ENCODE results near the gene CHAF1A.
A peak's percentile ranks its signal among the peaks of the same experiment; 100 is the strongest.

CHAF1A gene

GRCh38 chr19:4365791-4366665 lies 36.4 kb upstream of the CHAF1A start:
- FAIRE-seq: no peak
- no peak for DNase-seq (ENCODE audit: insufficient read length, low spot score)
- TF ChIP-seq TAF1 (IDR thresholded peaks at IDR 0.05; ENCODE audit: low read depth, low read length) (no peak), SPI1 (IDR thresholded peaks at IDR 0.05; ENCODE audit: low read depth, low read length) (no peak), POLR2A (IDR thresholded peaks at IDR 0.05; ENCODE audit: low read depth, low read length) (no peak), POU2F2 (IDR thresholded peaks at IDR 0.05; ENCODE audit: low read depth, low read length) (no peak), POLR2AphosphoS5 (IDR thresholded peaks at IDR 0.05; ENCODE audit: low read depth, low read length) (no peak), PAX5 (IDR thresholded peaks at IDR 0.05; ENCODE audit: insufficient read depth, low read length, severe bottlenecking) (no peak)

- no peak for DNase-seq (ENCODE audit: insufficient read length, low spot score)
- TF ChIP-seq POLR2AphosphoS5 (IDR thresholded peaks at IDR 0.05; ENCODE audit: low read depth, low read length) (no peak), POU2F2 (IDR thresholded peaks at IDR 0.05; ENCODE audit: low read depth, low read length) (no peak), TAF1 (IDR thresholded peaks at IDR 0.05; ENCODE audit: low read depth, low read length) (no peak), POLR2A (IDR thresholded peaks at IDR 0.05; ENCODE audit: low read depth, low read length) (no peak), PAX5 (IDR thresholded peaks at IDR 0.05; ENCODE audit: insufficient read depth, low read length, severe bottlenecking) (no peak), SPI1 (IDR thresholded peaks at IDR 0.05; ENCODE audit: low read depth, low read length) (no peak)
- no peak for FAIRE-seq
These were observed 35.6 kb upstream of the CHAF1A start for GRCh38 chr19:4366666-4367335.

GRCh38 chr19:4367336-4367723 lies 35.1 kb upstream of the CHAF1A start:
- DNase-seq (ENCODE audit: insufficient read length, low spot score) (no peak), FAIRE-seq (no peak)
- TF ChIP-seq POU2F2 (IDR thresholded peaks at IDR 0.05; ENCODE audit: low read depth, low read length): no peak
- no peak for TF ChIP-seq PAX5 (IDR thresholded peaks at IDR 0.05; ENCODE audit: insufficient read depth, low read length, severe bottlenecking)
- no peak for TF ChIP-seq POLR2AphosphoS5 (IDR thresholded peaks at IDR 0.05; ENCODE audit: low read depth, low read length)
- TF ChIP-seq SPI1 (IDR thresholded peaks at IDR 0.05; ENCODE audit: low read depth, low read length): no peak
- no peak for TF ChIP-seq TAF1 (IDR thresholded peaks at IDR 0.05; ENCODE audit: low read depth, low read length)

- no peak for DNase-seq (ENCODE audit: insufficient read length, low spot score)
- no peak for TF ChIP-seq POLR2A (IDR thresholded peaks at IDR 0.05; ENCODE audit: low read depth, low read length)
- TF ChIP-seq POU2F2 (IDR thresholded peaks at IDR 0.05; ENCODE audit: low read depth, low read length): no peak
- TF ChIP-seq SPI1 (IDR thresholded peaks at IDR 0.05; ENCODE audit: low read depth, low read length): no peak
- TF ChIP-seq TAF1 (IDR thresholded peaks at IDR 0.05; ENCODE audit: low read depth, low read length): no peak
- TF ChIP-seq POLR2AphosphoS5 (IDR thresholded peaks at IDR 0.05; ENCODE audit: low read depth, low read length): no peak
- TF ChIP-seq PAX5 (IDR thresholded peaks at IDR 0.05; ENCODE audit: insufficient read depth, low read length, severe bottlenecking): no peak
- no peak for FAIRE-seq
These were observed 34.7 kb upstream of the CHAF1A start for GRCh38 chr19:4367781-4368127.

- TF ChIP-seq SPI1 (IDR thresholded peaks at IDR 0.05; ENCODE audit: low read depth, low read length): peak; percentile 81
- peak; percentile 28; the same call in 1 of the 2 replicates for TF ChIP-seq POLR2AphosphoS5 (IDR thresholded peaks at IDR 0.05; ENCODE audit: low read depth, low read length)
- no peak for TF ChIP-seq TAF1 (IDR thresholded peaks at IDR 0.05; ENCODE audit: low read depth, low read length)
- TF ChIP-seq PAX5 (IDR thresholded peaks at IDR 0.05; ENCODE audit: insufficient read depth, low read length, severe bottlenecking): no peak
- 0 out of 2 replicates have a peak, but pooled peaks have one; percentile 36 for TF ChIP-seq POU2F2 (IDR thresholded peaks at IDR 0.05; ENCODE audit: low read depth, low read length)
- peak; percentile 87 for FAIRE-seq
- no peak for DNase-seq (ENCODE audit: insufficient read length, low spot score)
These were observed 34.2 kb upstream of the CHAF1A start for GRCh38 chr19:4368128-4368820.

- FAIRE-seq (no peak), DNase-seq (ENCODE audit: insufficient read length, low spot score) (peak; percentile 65)
- no peak for TF ChIP-seq TAF1 (IDR thresholded peaks at IDR 0.05; ENCODE audit: low read depth, low read length)
- peak; percentile 66 for TF ChIP-seq SPI1 (IDR thresholded peaks at IDR 0.05; ENCODE audit: low read depth, low read length)
- TF ChIP-seq POLR2AphosphoS5 (IDR thresholded peaks at IDR 0.05; ENCODE audit: low read depth, low read length): 0 out of 2 replicates have a peak, but pooled peaks have one; percentile 26
- TF ChIP-seq PAX5 (IDR thresholded peaks at IDR 0.05; ENCODE audit: insufficient read depth, low read length, severe bottlenecking): peak; percentile 54
- TF ChIP-seq POU2F2 (IDR thresholded peaks at IDR 0.05; ENCODE audit: low read depth, low read length): peak; percentile 62; the same call in 1 of the 2 replicates
- no peak for TF ChIP-seq POLR2A (IDR thresholded peaks at IDR 0.05; ENCODE audit: low read depth, low read length)
These were observed 33.1 kb upstream of the CHAF1A start for GRCh38 chr19:4369109-4369887.

GRCh38 chr19:4369888-4370260 lies 32.6 kb upstream of the CHAF1A start:
- TF ChIP-seq POLR2A (IDR thresholded peaks at IDR 0.05; ENCODE audit: low read depth, low read length) (no peak), TAF1 (IDR thresholded peaks at IDR 0.05; ENCODE audit: low read depth, low read length) (no peak), POLR2AphosphoS5 (IDR thresholded peaks at IDR 0.05; ENCODE audit: low read depth, low read length) (0 out of 2 replicates have a peak, but pooled peaks have one; percentile 5), PAX5 (IDR thresholded peaks at IDR 0.05; ENCODE audit: insufficient read depth, low read length, severe bottlenecking) (peak; percentile 31), SPI1 (IDR thresholded peaks at IDR 0.05; ENCODE audit: low read depth, low read length) (no peak)
- DNase-seq (ENCODE audit: insufficient read length, low spot score) (peak; percentile 66), FAIRE-seq (peak; percentile 97)

- FAIRE-seq (no peak), DNase-seq (ENCODE audit: insufficient read length, low spot score) (no peak)
- TF ChIP-seq SPI1 (IDR thresholded peaks at IDR 0.05; ENCODE audit: low read depth, low read length) (no peak), POLR2AphosphoS5 (IDR thresholded peaks at IDR 0.05; ENCODE audit: low read depth, low read length) (no peak), TAF1 (IDR thresholded peaks at IDR 0.05; ENCODE audit: low read depth, low read length) (no peak), POLR2A (IDR thresholded peaks at IDR 0.05; ENCODE audit: low read depth, low read length) (0 out of 2 replicates have a peak, but pooled peaks have one; percentile 3), POU2F2 (IDR thresholded peaks at IDR 0.05; ENCODE audit: low read depth, low read length) (no peak)
These were observed 31.9 kb upstream of the CHAF1A start for GRCh38 chr19:4370418-4371041.

All from GM12891 (cell line).